Measurements from ENCODE around the gene DGKA. TPM values are rescaled to one million over a fixed set of nuclear protein-coding genes. Genes with fewer than 3 reads are reported as not detected.

DGKA gene
- total RNA-seq, 1 experiment from 2014 or later = 7.6 TPM

DNA sequence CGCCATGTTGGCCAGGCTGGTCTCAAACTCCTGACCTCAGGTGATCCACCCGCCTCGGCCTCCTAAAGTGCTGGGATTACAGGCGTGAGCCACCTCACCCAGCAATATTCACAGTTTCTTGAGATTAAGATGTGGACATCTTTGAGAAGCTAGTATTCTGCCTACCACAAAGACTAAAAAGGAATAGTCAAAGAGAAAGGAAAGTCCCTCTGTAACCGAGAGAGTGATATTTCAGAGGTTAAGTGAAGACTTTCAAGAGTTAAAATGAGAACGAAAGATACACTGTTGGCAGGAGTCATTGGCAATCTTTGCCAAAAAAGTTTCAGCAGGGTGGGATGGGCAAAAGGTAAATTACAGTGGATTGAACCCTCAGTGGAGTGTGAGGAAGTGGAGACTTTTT is 15.6 kb downstream of the DGKA start:
- BruUV-seq (replicated peaks) = no TSS peak
- in situ Hi-C loops (cut with HindIII; ENCODE audit: low pct_unique_long_range_greater_than_20kb, low sequenced_read_pairs) (no loop called here), intact Hi-C loops (cut with micrococcal nuclease; ENCODE audit: unreplicated experiment) (loop anchor here (10.0 kb wide), 1 partner anchor 202 kb away; the partner anchor contains the start of gene GDF11)
- Histone ChIP-seq H3K27ac (ENCODE audit: low read length) (no peak overlapping the region), H3K9me3 (ENCODE audit: control insufficient read depth, insufficient read depth, low read depth, low read length) (no peaks in the 10 kb centered on the region), H3K4me3 (ENCODE audit: low read depth in 2 of 2, low read length in 2 of 2) (no peak overlapping the region), H3K4me1 (ENCODE audit: control insufficient read depth, insufficient read depth, low read length) (no peaks in the 10 kb centered on the region), H3K27me3 (ENCODE audit: control insufficient read depth, insufficient read depth, low read length) (no peaks in the 10 kb centered on the region), H3K36me3 (ENCODE audit: control insufficient read depth, insufficient read depth, low read length) (no peaks in the 10 kb centered on the region)
- ChIA-PET POLR2A (no interaction called here), CTCF (interaction anchor here (0.7 kb wide), 1 partner anchor 154 kb away, joined by 9 read pairs; no protein-coding TSS in a partner anchor)
- ATAC-seq (no peak), DNase-seq (ENCODE audit: low read depth, low spot score) (no peak)
- TF ChIP-seq TCF7L2 (IDR thresholded peaks at IDR 0.05; ENCODE audit: low read depth, low read length) (no peak), POLR2AphosphoS5 (IDR thresholded peaks at IDR 0.05; ENCODE audit: low read depth, low read length) (no peak)
- TF ChIP-seq, protein P1, sequence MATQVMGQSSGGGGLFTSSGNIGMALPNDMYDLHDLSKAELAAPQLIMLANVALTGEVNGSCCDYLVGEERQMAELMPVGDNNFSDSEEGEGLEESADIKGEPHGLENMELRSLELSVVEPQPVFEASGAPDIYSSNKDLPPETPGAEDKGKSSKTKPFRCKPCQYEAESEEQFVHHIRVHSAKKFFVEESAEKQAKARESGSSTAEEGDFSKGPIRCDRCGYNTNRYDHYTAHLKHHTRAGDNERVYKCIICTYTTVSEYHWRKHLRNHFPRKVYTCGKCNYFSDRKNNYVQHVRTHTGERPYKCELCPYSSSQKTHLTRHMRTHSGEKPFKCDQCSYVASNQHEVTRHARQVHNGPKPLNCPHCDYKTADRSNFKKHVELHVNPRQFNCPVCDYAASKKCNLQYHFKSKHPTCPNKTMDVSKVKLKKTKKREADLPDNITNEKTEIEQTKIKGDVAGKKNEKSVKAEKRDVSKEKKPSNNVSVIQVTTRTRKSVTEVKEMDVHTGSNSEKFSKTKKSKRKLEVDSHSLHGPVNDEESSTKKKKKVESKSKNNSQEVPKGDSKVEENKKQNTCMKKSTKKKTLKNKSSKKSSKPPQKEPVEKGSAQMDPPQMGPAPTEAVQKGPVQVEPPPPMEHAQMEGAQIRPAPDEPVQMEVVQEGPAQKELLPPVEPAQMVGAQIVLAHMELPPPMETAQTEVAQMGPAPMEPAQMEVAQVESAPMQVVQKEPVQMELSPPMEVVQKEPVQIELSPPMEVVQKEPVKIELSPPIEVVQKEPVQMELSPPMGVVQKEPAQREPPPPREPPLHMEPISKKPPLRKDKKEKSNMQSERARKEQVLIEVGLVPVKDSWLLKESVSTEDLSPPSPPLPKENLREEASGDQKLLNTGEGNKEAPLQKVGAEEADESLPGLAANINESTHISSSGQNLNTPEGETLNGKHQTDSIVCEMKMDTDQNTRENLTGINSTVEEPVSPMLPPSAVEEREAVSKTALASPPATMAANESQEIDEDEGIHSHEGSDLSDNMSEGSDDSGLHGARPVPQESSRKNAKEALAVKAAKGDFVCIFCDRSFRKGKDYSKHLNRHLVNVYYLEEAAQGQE (IDR thresholded peaks at IDR 0.05; ENCODE audit: insufficient read depth in 1 of 2, low read depth in 2 of 2, low read length in 1 of 2) = no peak
- TF ChIP-seq, protein P2, sequence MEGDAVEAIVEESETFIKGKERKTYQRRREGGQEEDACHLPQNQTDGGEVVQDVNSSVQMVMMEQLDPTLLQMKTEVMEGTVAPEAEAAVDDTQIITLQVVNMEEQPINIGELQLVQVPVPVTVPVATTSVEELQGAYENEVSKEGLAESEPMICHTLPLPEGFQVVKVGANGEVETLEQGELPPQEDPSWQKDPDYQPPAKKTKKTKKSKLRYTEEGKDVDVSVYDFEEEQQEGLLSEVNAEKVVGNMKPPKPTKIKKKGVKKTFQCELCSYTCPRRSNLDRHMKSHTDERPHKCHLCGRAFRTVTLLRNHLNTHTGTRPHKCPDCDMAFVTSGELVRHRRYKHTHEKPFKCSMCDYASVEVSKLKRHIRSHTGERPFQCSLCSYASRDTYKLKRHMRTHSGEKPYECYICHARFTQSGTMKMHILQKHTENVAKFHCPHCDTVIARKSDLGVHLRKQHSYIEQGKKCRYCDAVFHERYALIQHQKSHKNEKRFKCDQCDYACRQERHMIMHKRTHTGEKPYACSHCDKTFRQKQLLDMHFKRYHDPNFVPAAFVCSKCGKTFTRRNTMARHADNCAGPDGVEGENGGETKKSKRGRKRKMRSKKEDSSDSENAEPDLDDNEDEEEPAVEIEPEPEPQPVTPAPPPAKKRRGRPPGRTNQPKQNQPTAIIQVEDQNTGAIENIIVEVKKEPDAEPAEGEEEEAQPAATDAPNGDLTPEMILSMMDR (IDR thresholded peaks at IDR 0.05) = no peak

DNA sequence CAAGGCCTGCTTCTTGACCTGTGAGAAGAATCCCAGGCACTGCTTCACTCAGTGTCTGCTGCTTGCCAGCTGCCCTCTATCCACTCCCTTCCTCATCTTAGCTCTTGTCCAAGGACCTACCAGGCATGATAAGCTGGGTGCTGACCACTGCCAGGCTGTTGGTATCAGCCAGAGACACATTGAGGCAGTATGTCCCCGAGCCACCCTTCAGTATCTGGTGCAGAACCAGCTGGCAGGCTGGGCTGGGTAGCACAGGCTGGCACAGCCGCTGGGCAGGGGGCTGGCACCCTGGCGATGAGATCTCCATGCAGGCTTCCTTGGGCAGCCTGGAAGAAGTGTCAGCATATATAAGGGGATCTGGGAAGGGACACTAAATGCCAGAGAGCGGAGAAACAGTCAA is 24.4 kb downstream of the DGKA start:
- in situ Hi-C loops (cut with HindIII; ENCODE audit: low pct_unique_long_range_greater_than_20kb, low sequenced_read_pairs) (no loop called here), intact Hi-C loops (cut with micrococcal nuclease; ENCODE audit: unreplicated experiment) (no loop called here)
- ChIA-PET CTCF (interaction anchor here (0.6 kb wide), 1 partner anchor 25 kb away, joined by 4 read pairs; no protein-coding TSS in a partner anchor), POLR2A (no interaction called here)
- Histone ChIP-seq H3K4me1 (ENCODE audit: control insufficient read depth, insufficient read depth, low read length) (no peaks in the 10 kb centered on the region), H3K27me3 (ENCODE audit: control insufficient read depth, insufficient read depth, low read length) (no peaks in the 10 kb centered on the region), H3K4me3 (ENCODE audit: low read depth in 2 of 2, low read length in 2 of 2) (no peak overlapping the region), H3K36me3 (ENCODE audit: control insufficient read depth, insufficient read depth, low read length) (no peaks in the 10 kb centered on the region), H3K9me3 (ENCODE audit: control insufficient read depth, insufficient read depth, low read depth, low read length) (no peaks in the 10 kb centered on the region), H3K27ac (ENCODE audit: low read length) (no peak overlapping the region)
- TF ChIP-seq, protein P1 (IDR thresholded peaks at IDR 0.05; ENCODE audit: insufficient read depth in 1 of 2, low read depth in 2 of 2, low read length in 1 of 2) = no peak
- TF ChIP-seq SIN3A (IDR thresholded peaks at IDR 0.05; ENCODE audit: borderline replicate concordance, insufficient read depth, low read depth, low read length) (no peak), TCF7L2 (IDR thresholded peaks at IDR 0.05; ENCODE audit: low read depth, low read length) (no peak), POLR2AphosphoS5 (IDR thresholded peaks at IDR 0.05; ENCODE audit: low read depth, low read length) (no peak)
- TF ChIP-seq, protein P2 (IDR thresholded peaks at IDR 0.05) = no peak
- ATAC-seq (peak; percentile 36; the same call in 1 of the 2 replicates), DNase-seq (ENCODE audit: low read depth, low spot score) (no peak)
- no TSS peak for BruUV-seq (replicated peaks)
